Tibial nerve (tissue), 4 donors: ENCODE results near the gene TMEM17. TPM values are rescaled to one million over a fixed set of nuclear protein-coding genes. Genes with fewer than 3 reads are reported as not detected.

Experiments
- DNase-seq, 2 donors: peaks; one replicate each; pipeline ENCODE4 v3.0.0-alpha.2; 2019; ENCODE audit warnings: low spot score in 2 of 2
- H3K27ac ChIP-seq, 4 donors: fragments of 200-600 bp; sonication (generic) in 3 of 4; one replicate each; pipeline ENCODE4 v1.5.1; 2017 to 2019; ENCODE audit warnings: mild to moderate bottlenecking in 1 of 4
- H3K27me3 ChIP-seq, 2 donors: fragments of 200-600 bp; sonication (generic) in 1 of 2; one replicate each; pipeline versions ENCODE4 v1.5.1 to v1.6.0; 2017 to 2019
- H3K36me3 ChIP-seq, 3 donors: fragments of 200-600 bp; sonication (generic); one replicate each; pipeline ENCODE4 v1.5.1; 2018 to 2019
- H3K4me1 ChIP-seq, 4 donors: fragments of 200-600 bp; sonication (generic) in 3 of 4; one replicate each; pipeline ENCODE4 v1.5.1; 2017 to 2019
- H3K4me3 ChIP-seq, 4 donors: fragments of 200-600 bp; sonication (generic) in 3 of 4; one replicate each; pipeline ENCODE4 v1.5.1; 2017 to 2019; ENCODE audit warnings: mild to moderate bottlenecking in 1 of 4, moderate library complexity in 1 of 4
- H3K9me3 ChIP-seq, 4 donors: fragments of 200-600 bp; sonication (generic) in 3 of 4; one replicate each; pipeline ENCODE4 v1.5.1; 2017 to 2019
- CTCF ChIP-seq, 5 experiments: fragments of 200-600 bp in 3 of 5; fragments of 450-650 bp in 2 of 5; sonication (generic) in 3 of 5; IDR thresholded peaks; one replicate each; pipeline ENCODE4 v1.5.1; 2016 to 2019; ENCODE audit warnings: antibody characterized with exemption in 5 of 5, mild to moderate bottlenecking in 3 of 5, moderate library complexity in 2 of 5
- EP300 ChIP-seq, 2 donors: sonication (generic); formaldehyde crosslinking; IDR thresholded peaks; one replicate each; pipeline ENCODE4 v1.6.1; 2017; ENCODE audit warnings: antibody characterized with exemption in 2 of 2, mild to moderate bottlenecking in 1 of 2
- POLR2A ChIP-seq, 2 donors: fragments of 450-650 bp; IDR thresholded peaks; one replicate each; pipeline ENCODE4 v1.6.1; 2017; ENCODE audit warnings: antibody characterized with exemption in 2 of 2, mild to moderate bottlenecking in 2 of 2, moderate library complexity in 2 of 2
- WGBS, 2 donors: methylation state at CpG; one replicate each; pipeline ENCODE4 v1.1.5; 2018; 5-methylcytosine and 5-hydroxymethylcytosine counted together
- total RNA-seq, 4 donors: library from RNA; depleted of rRNA; stranded (reverse); fragments of >200 nt; gene quantifications; one replicate each; pipeline ENCODE4 v1.1.0, GENCODE V29; 2016

Gene TMEM17
- total RNA-seq, 4 donors from 2014 or later = 1.7 to 5.9 (median 3.2) TPM

DNA sequence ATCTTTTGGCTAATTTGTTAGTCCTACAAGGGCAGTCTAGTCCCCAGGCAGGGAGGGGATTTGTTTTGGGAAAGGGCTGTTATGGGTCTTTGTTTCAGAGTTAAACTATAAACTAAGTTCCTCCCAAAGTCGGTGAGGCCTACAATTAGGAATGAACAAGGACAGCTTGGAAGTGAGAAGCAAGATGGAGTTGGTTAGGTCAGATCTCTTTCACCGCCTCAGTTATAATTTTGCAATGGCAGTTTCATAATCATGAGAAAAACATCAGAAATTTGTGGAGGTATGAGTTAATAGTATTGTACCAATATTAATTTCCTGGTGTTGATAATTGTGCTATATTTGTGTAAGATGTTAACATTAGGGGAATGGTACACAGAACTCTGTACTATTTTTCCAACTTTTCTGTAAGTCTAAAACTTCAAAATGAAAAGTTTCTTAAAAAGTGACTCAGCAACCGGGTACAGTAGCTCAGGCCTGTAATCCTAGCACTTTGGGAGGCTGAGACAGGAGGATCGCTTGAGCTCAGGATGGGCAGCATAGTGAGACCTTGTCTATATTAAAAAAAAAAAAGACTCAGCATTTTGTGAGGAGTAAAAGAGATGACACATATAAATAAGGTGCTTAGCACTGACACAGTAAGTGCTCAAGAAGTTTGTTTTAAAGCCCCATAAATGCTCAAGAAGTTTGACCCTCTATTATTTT is 40.8 kb downstream of the TMEM17 start:
- Histone ChIP-seq H3K27me3 (no peaks in the 10 kb centered on the region), H3K27ac (no peak overlapping the region), H3K4me1 (peaks cover 0 to 44% (median 6%) of the 10 kb centered on the region in 4 donors), H3K36me3 (no peaks in the 10 kb centered on the region), H3K9me3 (no peaks in the 10 kb centered on the region), H3K4me3 (no peak overlapping the region)
- 88 to 92% methylated on average over 4 of the region's 4 CpGs for WGBS, 2 donors
- TF ChIP-seq CTCF (IDR thresholded peaks at IDR 0.05) (no peak), EP300 (IDR thresholded peaks at IDR 0.05) (no peak), POLR2A (IDR thresholded peaks at IDR 0.05) (no peak)
- no peak for DNase-seq

- H3K36me3 ChIP-seq = no peaks in the 10 kb centered on the region
- H3K27me3 ChIP-seq = no peaks in the 10 kb centered on the region
- WGBS, 2 donors = 84 to 87% methylated on average over 14 of the region's 14 CpGs
- H3K9me3 ChIP-seq = no peaks in the 10 kb centered on the region
- no peak overlapping the region for H3K27ac ChIP-seq
- peaks cover 0 to 37% (median 6%) of the 10 kb centered on the region in 4 donors for H3K4me1 ChIP-seq
- no peak for TF ChIP-seq POLR2A (IDR thresholded peaks at IDR 0.05)
- no peak for TF ChIP-seq EP300 (IDR thresholded peaks at IDR 0.05)
- no peak for TF ChIP-seq CTCF (IDR thresholded peaks at IDR 0.05)
- H3K4me3 ChIP-seq = no peak overlapping the region
- DNase-seq = no peak
These were observed 41.6 kb downstream of the TMEM17 start for GRCh38 chr2:62464221-62465007.

DNA sequence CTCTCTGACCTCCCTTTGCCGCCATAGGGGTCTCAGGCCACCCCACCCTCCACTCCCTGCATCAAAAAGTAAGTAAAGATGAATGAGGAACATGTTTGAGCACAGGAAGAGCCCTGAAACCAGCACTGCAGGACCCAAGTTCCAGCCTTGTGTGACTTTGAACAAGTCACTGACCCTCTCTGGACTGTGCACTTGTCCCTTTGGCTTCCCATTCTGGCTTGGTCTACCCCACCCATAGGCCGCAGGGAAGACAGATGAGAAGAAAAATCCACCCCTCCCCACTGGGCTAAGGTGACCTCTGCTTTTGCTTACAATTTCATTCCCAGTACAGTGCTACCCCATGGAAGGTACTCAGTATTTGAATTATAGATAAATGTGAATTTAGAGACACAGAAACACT is 43.8 kb downstream of the TMEM17 start:
- no peak for DNase-seq
- Histone ChIP-seq H3K4me1 (peaks cover 0 to 33% (median 2%) of the 10 kb centered on the region in 4 donors), H3K4me3 (no peak overlapping the region), H3K36me3 (no peaks in the 10 kb centered on the region), H3K27ac (no peak overlapping the region), H3K27me3 (no peaks in the 10 kb centered on the region), H3K9me3 (no peaks in the 10 kb centered on the region)
- 84 to 86% methylated on average over 2 of the region's 2 CpGs for WGBS, 2 donors
- TF ChIP-seq POLR2A (IDR thresholded peaks at IDR 0.05) = no peak

- Histone ChIP-seq H3K36me3 (no peaks in the 10 kb centered on the region), H3K4me3 (no peak overlapping the region), H3K27me3 (no peaks in the 10 kb centered on the region), H3K9me3 (no peaks in the 10 kb centered on the region), H3K27ac (no peak overlapping the region), H3K4me1 (peaks cover 0 to 31% (median 0%) of the 10 kb centered on the region in 4 donors)
- DNase-seq = no peak
- 78 to 91% methylated on average over 4 of the region's 4 CpGs for WGBS, 2 donors
- TF ChIP-seq EP300 (IDR thresholded peaks at IDR 0.05) = no peak
- TF ChIP-seq POLR2A (IDR thresholded peaks at IDR 0.05) = no peak
- TF ChIP-seq CTCF (IDR thresholded peaks at IDR 0.05) = no peak
These were observed 44.3 kb downstream of the TMEM17 start for GRCh38 chr2:62461707-62462106.

DNA sequence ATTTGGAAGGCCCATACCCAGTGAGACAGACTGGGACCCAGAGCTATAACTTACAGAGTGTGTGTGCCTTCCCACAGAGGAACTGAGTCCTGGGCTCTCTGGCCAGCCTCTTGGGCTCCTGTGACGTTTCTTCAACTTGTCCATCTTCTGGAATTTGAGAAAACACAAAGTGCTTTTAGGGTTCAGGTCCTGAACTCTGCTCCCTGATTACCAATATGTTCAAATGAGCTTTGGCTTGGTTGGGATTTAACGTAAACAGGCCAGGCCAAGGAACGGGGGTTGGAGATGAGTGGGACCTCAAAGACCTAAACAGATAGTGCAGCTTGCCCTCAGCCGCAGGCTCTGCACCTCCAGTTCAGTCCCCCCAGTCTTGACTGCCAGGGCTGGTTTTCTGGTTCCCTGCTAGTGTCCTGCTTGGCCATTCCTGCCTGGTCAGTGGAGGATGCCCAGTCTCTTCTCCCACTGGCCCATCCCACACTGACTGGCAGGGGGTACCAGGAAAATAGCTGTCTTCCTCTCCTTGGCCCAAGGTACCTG is 44.9 kb downstream of the TMEM17 start:
- 82 to 87% methylated on average over 4 of the region's 4 CpGs for WGBS, 2 donors
- DNase-seq = no peak
- Histone ChIP-seq H3K9me3 (no peaks in the 10 kb centered on the region), H3K27ac (no peak overlapping the region), H3K4me3 (no peak overlapping the region), H3K27me3 (no peaks in the 10 kb centered on the region), H3K4me1 (peaks cover 0 to 31% (median 0%) of the 10 kb centered on the region in 4 donors), H3K36me3 (no peaks in the 10 kb centered on the region)
- TF ChIP-seq POLR2A (IDR thresholded peaks at IDR 0.05) (no peak), EP300 (IDR thresholded peaks at IDR 0.05) (no peak), CTCF (IDR thresholded peaks at IDR 0.05) (no peak)
